Myocyte (in vitro differentiated cells): ENCODE results near the gene CTDSPL. TPM values are rescaled to one million over a fixed set of nuclear protein-coding genes. Genes with fewer than 3 reads are reported as not detected.

Source experiments
- DNase-seq: peaks from one replicate; pipeline ENCODE4 v3.0.0-alpha.2; 2012; ENCODE audit warnings: low read depth
- total RNA-seq: library from RNA; depleted of rRNA; stranded (reverse); fragments of >200 nt; gene quantifications from 2 replicates; pipeline ENCODE4 v1.2.3, GENCODE V29; 2014

CTDSPL gene
- total RNA-seq, 1 donor from 2014 or later = 108 TPM

- no peak for DNase-seq
Measured at GRCh38 chr3:37940242-37940908, 78.7 kb downstream of the CTDSPL start.

GRCh38 chr3:37941608-37942508 is 80.2 kb downstream of the CTDSPL start:
- DNase-seq = no peak

- DNase-seq = no peak
Measured at GRCh38 chr3:37942646-37943045, 81.0 kb downstream of the CTDSPL start.

- DNase-seq = no peak
Measured at GRCh38 chr3:37943126-37943525, 81.4 kb downstream of the CTDSPL start.

GRCh38 chr3:37943631-37944314 is 82.1 kb downstream of the CTDSPL start:
- no peak for DNase-seq

- DNase-seq = no peak
Measured at GRCh38 chr3:37944391-37944842, 82.7 kb downstream of the CTDSPL start.

GRCh38 chr3:37945156-37945806 is 83.6 kb downstream of the CTDSPL start:
- no peak for DNase-seq

- peak; percentile 71 for DNase-seq
Measured at GRCh38 chr3:37945807-37946530, 84.3 kb downstream of the CTDSPL start.

- no peak for DNase-seq
Measured at GRCh38 chr3:37946531-37946889, 84.8 kb downstream of the CTDSPL start.

GRCh38 chr3:37949866-37950265 is 88.2 kb downstream of the CTDSPL start:
- no peak for DNase-seq

GRCh38 chr3:37952564-37952963 is 90.9 kb downstream of the CTDSPL start:
- no peak for DNase-seq

GRCh38 chr3:37953226-37953625 is 91.5 kb downstream of the CTDSPL start:
- no peak for DNase-seq

GRCh38 chr3:37953707-37954394 is 92.2 kb downstream of the CTDSPL start:
- DNase-seq = no peak

- DNase-seq = no peak
Measured at GRCh38 chr3:37954881-37955280, 93.2 kb downstream of the CTDSPL start.

- DNase-seq = no peak
Measured at GRCh38 chr3:37955918-37956707, 94.4 kb downstream of the CTDSPL start.

- no peak for DNase-seq
Measured at GRCh38 chr3:37956723-37957538, 95.3 kb downstream of the CTDSPL start.

- DNase-seq = no peak
Measured at GRCh38 chr3:37957539-37957936, 95.9 kb downstream of the CTDSPL start.
